GM19455 (cell line): ENCODE measurements around the gene BEST1.

Experiments
- ATAC-seq: cut with Tn5 transposase; IDR thresholded peaks from one replicate; pipeline ENCODE4 v1.9.1; 2021; ENCODE audit not compliant: unreplicated experiment

BEST1 gene

DNA sequence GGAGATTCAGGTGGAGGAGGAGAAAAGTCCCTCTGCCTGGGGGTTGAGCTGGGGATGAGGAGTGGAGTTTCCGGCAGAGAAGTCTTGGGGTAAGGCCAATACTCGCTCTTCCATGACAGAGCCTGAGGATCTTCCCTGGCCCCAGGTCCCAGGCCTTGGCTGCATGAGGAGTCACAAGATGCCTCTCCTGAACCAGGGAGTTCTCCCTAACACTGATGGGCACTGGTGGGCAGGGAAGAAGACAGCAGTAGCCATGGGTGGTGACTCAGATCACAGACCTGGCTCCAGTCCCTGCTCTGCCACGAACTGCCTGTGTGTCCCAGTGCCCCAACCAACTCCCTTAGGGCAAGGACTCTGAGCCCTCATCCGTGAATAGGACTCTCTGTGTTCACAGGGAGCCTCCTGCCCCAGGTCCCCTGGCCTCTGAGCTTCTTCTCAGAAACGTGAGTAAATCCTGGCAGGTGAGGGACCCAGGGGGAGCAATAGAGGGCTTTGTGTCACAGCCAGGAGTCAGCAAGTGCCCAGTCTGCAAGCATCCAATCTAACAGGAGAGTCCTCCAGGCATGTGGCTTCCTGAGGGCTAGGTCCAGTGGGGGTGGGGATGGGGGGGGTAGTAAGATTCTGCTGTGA, 62.8 kb downstream of the BEST1 start:
- ATAC-seq: no peak
